Body of pancreas (tissue), 4 donors: ENCODE results near the gene UBE2U. TPM values are rescaled to one million over a fixed set of nuclear protein-coding genes. Genes with fewer than 3 reads are reported as not detected.

ENCODE experiments used
- ATAC-seq: fragments of 150-250 bp; one replicate; pipeline ENCODE4 v1.9.1; 2016
- DNase-seq, 4 donors: peaks; one replicate each; pipeline ENCODE4 v3.0.0-alpha.2; 2019
- H3K27ac ChIP-seq, 4 donors: fragments of 200-600 bp; sonication (generic); 1 replicate in 3 of 4; 2 replicates in 1 of 4; pipeline versions ENCODE4 v1.5.1 to v1.6.1; 2016 to 2019; ENCODE audit warnings: mild to moderate bottlenecking in 1 of 4, mixed read lengths in 1 of 4, moderate library complexity in 1 of 4
- H3K27me3 ChIP-seq, 2 donors: fragments of 200-600 bp; sonication (generic); one replicate each; pipeline ENCODE4 v1.6.0; 2016; ENCODE audit warnings: mild to moderate bottlenecking in 1 of 2
- H3K36me3 ChIP-seq, 2 donors: fragments of 200-600 bp; sonication (generic); replicated peaks in 1 of 2; 2 replicates each; pipeline ENCODE4 v1.5.1; 2016; ENCODE audit warnings: low read depth in 2 of 2; ENCODE audit not compliant: insufficient read depth in 1 of 2
- H3K4me1 ChIP-seq: fragments of 200-600 bp; sonication (generic); one replicate; pipeline ENCODE4 v1.6.0; 2016
- H3K4me3 ChIP-seq, 2 donors: fragments of 200-600 bp; sonication (generic); 1 replicate in 1 of 2; 2 replicates in 1 of 2; pipeline ENCODE4 v1.5.1; 2016 to 2019
- H3K9me3 ChIP-seq, 3 donors: fragments of 200-600 bp; sonication (generic); 1 replicate in 2 of 3; 2 replicates in 1 of 3; pipeline ENCODE4 v1.5.1; 2016
- CTCF ChIP-seq, 7 experiments: fragments of 450-650 bp in 4 of 7; fragments of 200-600 bp in 3 of 7; sonication (generic) in 3 of 7; IDR thresholded peaks; one replicate each; pipeline ENCODE4 v1.5.1; 2016 to 2019; ENCODE audit warnings: antibody characterized with exemption in 7 of 7
- POLR2A ChIP-seq, 3 donors: fragments of 450-650 bp; IDR thresholded peaks; one replicate each; pipeline ENCODE4 v1.6.1; 2016; ENCODE audit warnings: antibody characterized with exemption in 3 of 3, mild to moderate bottlenecking in 2 of 3
- WGBS, 2 donors: methylation state at CpG; one replicate each; pipeline ENCODE4 v1.1.5; 2017; 5-methylcytosine and 5-hydroxymethylcytosine counted together
- intact Hi-C: fragments of 100-400 bp; cut with DNase I; formaldehyde crosslinking; loops from one replicate; pipeline ENCODE4 v1.15.1; 2023
- total RNA-seq, 2 donors: library from RNA; depleted of rRNA; stranded (reverse); fragments of >200 nt; gene quantifications; one replicate each; pipeline ENCODE4 v1.1.0, GENCODE V29; 2016

The UBE2U gene
- total RNA-seq, 2 donors from 2014 or later = not detected

GRCh38 chr1:64265141-64265540, 61.7 kb downstream of the UBE2U start:
- DNase-seq (no peak), ATAC-seq (no peak)
- 71 to 73% methylated on average over 2 of the region's 2 CpGs for WGBS, 2 donors
- TF ChIP-seq POLR2A (IDR thresholded peaks at IDR 0.05) (no peak), CTCF (IDR thresholded peaks at IDR 0.05) (no peak)
- H3K36me3 ChIP-seq = no peaks in the 10 kb centered on the region
- intact Hi-C loops = loop anchor here (10.0 kb wide), 1 partner anchor 400 kb away; no protein-coding TSS in a partner anchor
- H3K9me3 ChIP-seq = no peaks in the 10 kb centered on the region
- peaks cover 4% of the 10 kb centered on the region for H3K4me1 ChIP-seq
- no peaks in the 10 kb centered on the region for H3K27me3 ChIP-seq
- no peak overlapping the region for H3K4me3 ChIP-seq
- H3K27ac ChIP-seq = no peak overlapping the region

- no peaks in the 10 kb centered on the region for H3K36me3 ChIP-seq
- no peak overlapping the region for H3K4me3 ChIP-seq
- 28 to 29% methylated on average over 2 of the region's 2 CpGs for WGBS, 2 donors
- H3K9me3 ChIP-seq = no peaks in the 10 kb centered on the region
- no peak overlapping the region for H3K27ac ChIP-seq
- peaks cover 4% of the 10 kb centered on the region for H3K4me1 ChIP-seq
- no peak for DNase-seq
- intact Hi-C loops = loop anchor here (10.0 kb wide), 1 partner anchor 398 kb away; no protein-coding TSS in a partner anchor
- ATAC-seq = no peak
- no peaks in the 10 kb centered on the region for H3K27me3 ChIP-seq
- TF ChIP-seq POLR2A (IDR thresholded peaks at IDR 0.05) = no peak
- no peak for TF ChIP-seq CTCF (IDR thresholded peaks at IDR 0.05)
These were observed 63.6 kb downstream of the UBE2U start for GRCh38 chr1:64266991-64267390.

GRCh38 chr1:64268653-64269557, 65.5 kb downstream of the UBE2U start:
- no peaks in the 10 kb centered on the region for H3K27me3 ChIP-seq
- no peaks in the 10 kb centered on the region for H3K36me3 ChIP-seq
- peak; percentile 78 to 84 (median 80) for DNase-seq
- no peak overlapping the region for H3K27ac ChIP-seq
- peaks cover 4% of the 10 kb centered on the region for H3K4me1 ChIP-seq
- no peak overlapping the region for H3K4me3 ChIP-seq
- TF ChIP-seq POLR2A (IDR thresholded peaks at IDR 0.05) = no peak
- peak; percentile 50 to 88 (median 83) for TF ChIP-seq CTCF (IDR thresholded peaks at IDR 0.05)
- intact Hi-C loops = loop anchor here (10.0 kb wide), 1 partner anchor 396 kb away; no protein-coding TSS in a partner anchor
- WGBS, 2 donors = 41 to 46% methylated on average over 23 of the region's 23 CpGs
- ATAC-seq = peak; percentile 80
- H3K9me3 ChIP-seq = no peaks in the 10 kb centered on the region

- 33 to 46% methylated on average over 1 of the region's 1 CpG for WGBS, 2 donors
- no peaks in the 10 kb centered on the region for H3K36me3 ChIP-seq
- no peak overlapping the region for H3K27ac ChIP-seq
- peaks cover 4% of the 10 kb centered on the region for H3K4me1 ChIP-seq
- no peak overlapping the region for H3K4me3 ChIP-seq
- H3K9me3 ChIP-seq = no peaks in the 10 kb centered on the region
- TF ChIP-seq POLR2A (IDR thresholded peaks at IDR 0.05) = no peak
- no peak for TF ChIP-seq CTCF (IDR thresholded peaks at IDR 0.05)
- no peak for ATAC-seq
- intact Hi-C loops = loop anchor here (10.0 kb wide), 1 partner anchor 395 kb away; no protein-coding TSS in a partner anchor
- H3K27me3 ChIP-seq = no peaks in the 10 kb centered on the region
- DNase-seq = no peak
These were observed 66.1 kb downstream of the UBE2U start for GRCh38 chr1:64269558-64269884.
